Pancreas (tissue), 10 donors: ENCODE results near the gene UBP1. TPM values are rescaled to one million over a fixed set of nuclear protein-coding genes. Genes with fewer than 3 reads are reported as not detected.

Experiments
- ATAC-seq, 4 donors: fragments of 200-7000 bp; cut with Tn5 transposase; one replicate each; pipeline versions ENCODE4 v1.8.0 to v1.9.1; 2020; ENCODE audit warnings: mild to moderate bottlenecking in 4 of 4, moderate library complexity in 4 of 4
- DNase-seq, 6 donors: peaks; one replicate each; pipeline ENCODE4 v3.0.0-alpha.2; 2020
- FAIRE-seq: peaks from 2 replicates; lab custom pipeline; 2012; peaks lifted over from hg19 to GRCh38; lab: Jason Lieb, UNC
- H3K27ac ChIP-seq, 4 donors: fragments of 200-600 bp; sonication (generic); 1 replicate in 3 of 4; 2 replicates in 1 of 4; pipeline versions ENCODE4 v1.5.0 to v1.8.0; 2020
- H3K27me3 ChIP-seq, 4 donors: fragments of 200-600 bp; one replicate each; pipeline ENCODE4 v1.8.0; 2021
- H3K36me3 ChIP-seq, 3 donors: fragments of 200-600 bp; sonication (generic) in 1 of 3; one replicate each; pipeline versions ENCODE4 v1.5.0 to v1.8.0; 2020 to 2021
- H3K4me1 ChIP-seq, 3 donors: fragments of 200-600 bp; one replicate each; pipeline ENCODE4 v1.8.0; 2021
- H3K4me3 ChIP-seq, 4 donors: fragments of 200-600 bp; sonication (generic) in 2 of 4; one replicate each; pipeline versions ENCODE4 v1.5.0 to v1.8.0; 2020 to 2021
- H3K9me3 ChIP-seq, 4 donors: fragments of 200-600 bp; one replicate each; pipeline ENCODE4 v1.8.0; 2021
- WGBS, 2 donors: extraction: QIAGEN DNeasy Blood & Tissue Kit; methylation state at CpG; one replicate each; pipeline ENCODE4 v1.1.7; 2013; 5-methylcytosine and 5-hydroxymethylcytosine counted together
- intact Hi-C, 3 donors: fragments of 100-400 bp; cut with DNase I; formaldehyde crosslinking; loops; one replicate each; pipeline versions ENCODE4 v1.11.1 to v1.14.2; 2022
- polyA plus RNA-seq, 2 donors: library from polyadenylated mRNA; stranded (reverse); fragments of 200-250 nt; gene quantifications; one replicate each; pipeline ENCODE4 v1.2.3, GENCODE V29; 2013
- total RNA-seq, 6 donors: library from RNA; stranded (reverse); fragmentation: NEBNext Ultra II Directional in 4 of 6; extraction: Animal tissue kit (Norgen Biotek cat#: 25700) in 4 of 6; gene quantifications; one replicate each; pipeline versions ENCODE4 v1.2.1 to v1.2.4, GENCODE V29; 2021 to 2023
- TF ChIP-seq, protein P1 (sequence below), 4 donors: fragments of 200-600 bp; sonication (generic) in 3 of 4; IDR thresholded peaks; one replicate each; pipeline versions ENCODE4 v1.5.0 to v1.8.0; 2021; ENCODE audit warnings: antibody characterized with exemption in 4 of 4
- donor health status: healthy with polysubstance abuse.
- donor health status: DM: no; HTN: no; CAD: no; lungs with moderate emphysema.
- donor health status: DM: no; HTN: no; CAD: no.
- donor health status: control.
- donor health status: control.
- donor health status: Bipolar disorder and iron deficiency.
- donor health status: DM: yes; HTN: yes; CAD: no.
- donor health status: DM: no; HTN: no; CAD: no.
- donor health status: DM: no; HTN: no; CAD: no.
- donor health status: DM: yes; HTN: yes; CAD: no.

UBP1 gene, protein sequence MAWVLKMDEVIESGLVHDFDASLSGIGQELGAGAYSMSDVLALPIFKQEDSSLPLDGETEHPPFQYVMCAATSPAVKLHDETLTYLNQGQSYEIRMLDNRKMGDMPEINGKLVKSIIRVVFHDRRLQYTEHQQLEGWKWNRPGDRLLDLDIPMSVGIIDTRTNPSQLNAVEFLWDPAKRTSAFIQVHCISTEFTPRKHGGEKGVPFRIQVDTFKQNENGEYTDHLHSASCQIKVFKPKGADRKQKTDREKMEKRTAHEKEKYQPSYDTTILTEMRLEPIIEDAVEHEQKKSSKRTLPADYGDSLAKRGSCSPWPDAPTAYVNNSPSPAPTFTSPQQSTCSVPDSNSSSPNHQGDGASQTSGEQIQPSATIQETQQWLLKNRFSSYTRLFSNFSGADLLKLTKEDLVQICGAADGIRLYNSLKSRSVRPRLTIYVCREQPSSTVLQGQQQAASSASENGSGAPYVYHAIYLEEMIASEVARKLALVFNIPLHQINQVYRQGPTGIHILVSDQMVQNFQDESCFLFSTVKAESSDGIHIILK
- total RNA-seq (10 to 100 TPM; 16.1 to 42.9 (median 21.7) TPM), polyA plus RNA-seq (10 to 100 TPM; 16.5 to 27.8 TPM)

DNA sequence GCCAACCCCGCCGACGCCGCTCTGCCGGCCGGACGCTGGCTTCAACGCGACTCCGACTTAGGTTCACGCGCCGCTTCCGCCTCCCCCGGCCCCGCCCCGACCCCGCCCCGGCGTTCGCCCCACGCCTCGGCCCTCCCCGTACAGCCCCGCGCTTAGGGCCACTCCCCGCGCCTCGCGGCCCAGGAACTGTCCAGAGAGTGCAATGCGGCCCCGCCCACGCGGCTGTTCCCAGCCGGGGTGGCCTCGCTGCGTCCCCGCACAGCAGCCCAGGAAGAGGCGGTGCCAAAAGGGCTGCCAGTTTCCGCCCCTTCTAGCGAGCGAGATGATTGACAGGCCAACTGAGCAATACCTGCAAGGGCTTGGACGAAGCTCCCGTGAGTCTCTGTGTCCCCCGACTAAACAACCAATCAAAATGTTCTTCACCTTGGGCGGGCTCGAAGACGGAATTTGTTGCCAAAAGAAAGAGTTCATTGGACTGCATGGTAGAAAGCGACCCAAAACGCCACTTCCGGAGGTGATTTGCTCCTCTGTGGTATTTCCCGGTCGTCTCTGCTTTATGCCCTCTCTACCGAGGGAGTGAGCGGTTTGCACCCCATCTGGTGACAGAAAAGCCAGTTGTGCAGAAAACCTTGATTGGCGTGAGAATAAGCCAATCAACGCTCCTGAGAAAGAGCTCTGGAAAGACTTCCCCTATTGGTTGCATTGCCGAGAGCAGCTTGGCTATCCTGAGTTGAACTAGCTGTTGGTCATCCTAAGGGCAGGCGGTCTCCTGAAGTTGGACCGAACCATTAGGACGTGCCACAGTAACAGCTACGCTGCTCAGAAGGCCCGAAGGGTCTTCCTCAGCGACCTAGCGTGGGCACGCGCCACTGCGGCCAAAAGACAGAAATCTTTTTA, at the start of gene UBP1:
TSS of gene UBP1 (minus strand) at position 78 of the 897 bp plus-strand sequence. CDS start 557 bp downstream, outside the sequence.
- 1% methylated on average over 62 to 68 of the region's 68 CpGs for WGBS, 2 donors
- FAIRE-seq: peak; percentile 95
- intact Hi-C loops: no loop called here
- Histone ChIP-seq H3K9me3 (no peaks in the 10 kb centered on the region), H3K27me3 (no peaks in the 10 kb centered on the region), H3K4me3 (peak within 1 kb of the TSS; percentile 81 to 91 (median 84)), H3K36me3 (no peaks in the 10 kb centered on the region), H3K4me1 (peaks cover 23 to 31% (median 27%) of the 10 kb centered on the region in 3 donors), H3K27ac (peak within 1 kb of the TSS; percentile 86 to 98 (median 98))
- TF ChIP-seq, protein P1, sequence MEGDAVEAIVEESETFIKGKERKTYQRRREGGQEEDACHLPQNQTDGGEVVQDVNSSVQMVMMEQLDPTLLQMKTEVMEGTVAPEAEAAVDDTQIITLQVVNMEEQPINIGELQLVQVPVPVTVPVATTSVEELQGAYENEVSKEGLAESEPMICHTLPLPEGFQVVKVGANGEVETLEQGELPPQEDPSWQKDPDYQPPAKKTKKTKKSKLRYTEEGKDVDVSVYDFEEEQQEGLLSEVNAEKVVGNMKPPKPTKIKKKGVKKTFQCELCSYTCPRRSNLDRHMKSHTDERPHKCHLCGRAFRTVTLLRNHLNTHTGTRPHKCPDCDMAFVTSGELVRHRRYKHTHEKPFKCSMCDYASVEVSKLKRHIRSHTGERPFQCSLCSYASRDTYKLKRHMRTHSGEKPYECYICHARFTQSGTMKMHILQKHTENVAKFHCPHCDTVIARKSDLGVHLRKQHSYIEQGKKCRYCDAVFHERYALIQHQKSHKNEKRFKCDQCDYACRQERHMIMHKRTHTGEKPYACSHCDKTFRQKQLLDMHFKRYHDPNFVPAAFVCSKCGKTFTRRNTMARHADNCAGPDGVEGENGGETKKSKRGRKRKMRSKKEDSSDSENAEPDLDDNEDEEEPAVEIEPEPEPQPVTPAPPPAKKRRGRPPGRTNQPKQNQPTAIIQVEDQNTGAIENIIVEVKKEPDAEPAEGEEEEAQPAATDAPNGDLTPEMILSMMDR (IDR thresholded peaks at IDR 0.05): no peak
- peak; percentile 84 to 94 (median 86) for ATAC-seq
- DNase-seq: peak; percentile 98 to 100 (median 100)

DNA sequence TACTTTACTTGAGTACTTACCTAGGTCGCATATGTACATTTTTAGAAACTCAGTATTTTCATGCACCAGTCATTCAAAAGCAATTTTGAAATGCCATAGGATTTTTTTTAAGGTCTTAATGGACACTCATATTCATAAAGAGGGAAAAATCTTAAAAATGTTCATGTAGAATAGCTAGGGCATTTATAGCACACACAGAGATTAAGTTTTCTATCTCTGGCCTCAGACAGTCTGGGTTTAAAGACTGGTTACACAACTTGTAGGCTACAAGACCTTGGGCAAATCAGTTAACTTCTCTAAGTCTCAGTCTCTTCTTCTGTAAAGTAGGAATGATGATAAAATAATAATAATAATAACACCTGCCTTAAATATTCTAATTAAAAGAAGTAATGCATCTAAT, 48.5 kb upstream of the UBP1 start:
- no peaks in the 10 kb centered on the region for H3K9me3 ChIP-seq
- FAIRE-seq (no peak), ATAC-seq (no peak), DNase-seq (no peak)
- peaks cover 0 to 4% (median 0%) of the 10 kb centered on the region in 3 donors for H3K4me1 ChIP-seq
- 89 to 94% methylated on average over 1 of the region's 1 CpG for WGBS, 2 donors
- H3K4me3 ChIP-seq: no peak overlapping the region
- H3K36me3 ChIP-seq: no peaks in the 10 kb centered on the region
- H3K27ac ChIP-seq: no peak overlapping the region
- TF ChIP-seq, protein P1 (IDR thresholded peaks at IDR 0.05): no peak
- intact Hi-C loops: no loop called here
- no peaks in the 10 kb centered on the region for H3K27me3 ChIP-seq

DNA sequence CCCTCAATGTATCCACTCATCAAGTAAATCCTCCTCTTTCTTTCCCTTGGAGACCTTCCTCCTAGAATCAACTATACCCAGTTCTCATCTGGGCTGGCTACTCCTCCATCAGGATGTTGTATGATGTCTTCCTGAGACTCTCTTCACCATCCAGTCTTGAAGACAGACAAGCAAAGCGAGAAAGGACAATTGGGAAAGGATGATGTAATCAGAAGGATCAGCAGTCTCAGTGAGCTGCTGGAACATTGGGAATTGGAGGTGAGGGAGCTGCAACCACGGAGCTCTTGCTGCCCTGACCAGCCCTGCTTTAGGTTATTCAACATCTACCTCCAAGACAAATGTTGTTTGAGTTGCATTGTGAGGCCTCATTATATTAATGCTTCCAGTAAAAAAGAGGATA, 48.0 kb upstream of the UBP1 start:
- intact Hi-C loops: no loop called here

GRCh38 chr3:33482111-33482521, 41.9 kb upstream of the UBP1 start:
- H3K36me3 ChIP-seq: no peaks in the 10 kb centered on the region
- no peak overlapping the region for H3K4me3 ChIP-seq
- DNase-seq: no peak
- no peaks in the 10 kb centered on the region for H3K27me3 ChIP-seq
- intact Hi-C loops: no loop called here
- 7 to 9% methylated on average over 1 of the region's 1 CpG for WGBS, 2 donors
- no peaks in the 10 kb centered on the region for H3K9me3 ChIP-seq
- H3K27ac ChIP-seq: no peak overlapping the region
- TF ChIP-seq, protein P1 (IDR thresholded peaks at IDR 0.05): no peak
- ATAC-seq: peak; percentile 66 to 88 (median 75)
- FAIRE-seq: no peak
- peaks cover 5 to 19% (median 14%) of the 10 kb centered on the region in 3 donors for H3K4me1 ChIP-seq

More for the DNA sequence above, 48.0 kb upstream of the UBP1 start:
- Histone ChIP-seq H3K27me3 (no peaks in the 10 kb centered on the region), H3K9me3 (no peaks in the 10 kb centered on the region), H3K27ac (no peak overlapping the region), H3K36me3 (no peaks in the 10 kb centered on the region), H3K4me1 (peaks cover 0 to 4% (median 0%) of the 10 kb centered on the region in 3 donors), H3K4me3 (no peak overlapping the region)
- no peak for FAIRE-seq
- DNase-seq: no peak
- ATAC-seq: no peak
- TF ChIP-seq, protein P1 (IDR thresholded peaks at IDR 0.05): no peak
- WGBS, 2 donors: 88 to 94% methylated on average over 2 of the region's 2 CpGs
